Large intestine (tissue), 3 donors: Measurements from ENCODE around the gene HMG20A. TPM values are rescaled to one million over a fixed set of nuclear protein-coding genes. Genes with fewer than 3 reads are reported as not detected.

Source experiments
- DNase-seq, 2 donors: peaks; one replicate each; pipeline versions ENCODE4 v3.0.0 to v3.0.0-alpha.2; 2013
- H3K27ac ChIP-seq: one replicate; pipeline ENCODE4 v1.5.1; 2013; ENCODE audit warnings: low read length
- H3K27me3 ChIP-seq: 2 replicates; pipeline ENCODE4 v1.6.1; 2013; ENCODE audit warnings: low read length; ENCODE audit not compliant: control insufficient read depth, insufficient read depth
- H3K36me3 ChIP-seq: 2 replicates; pipeline ENCODE4 v1.6.1; 2013; ENCODE audit warnings: low read length; ENCODE audit not compliant: control insufficient read depth, insufficient read depth
- H3K4me1 ChIP-seq: one replicate; pipeline ENCODE4 v1.6.1; 2013; ENCODE audit warnings: low read length; ENCODE audit not compliant: control insufficient read depth, insufficient read depth
- H3K4me3 ChIP-seq: one replicate; pipeline ENCODE4 v1.5.1; 2013; ENCODE audit warnings: low read length
- H3K9me3 ChIP-seq: one replicate; pipeline ENCODE4 v1.6.1; 2013; ENCODE audit warnings: mild to moderate bottlenecking, low read depth, low read length, moderate library complexity; ENCODE audit not compliant: control insufficient read depth
- WGBS: methylation state at CpG from one replicate; pipeline ENCODE4 v1.1.5; 2013; ENCODE audit warnings: low lambda C conversion rate; ENCODE audit not compliant: insufficient coverage; 5-methylcytosine and 5-hydroxymethylcytosine counted together
- polyA plus RNA-seq: library from polyadenylated mRNA; unstranded; fragments of 120-200 nt; gene quantifications from one replicate; pipeline ENCODE4 v1.2.1, GENCODE V29; 2013

Gene HMG20A
- polyA plus RNA-seq, 1 donor: 38.8 TPM

DNA sequence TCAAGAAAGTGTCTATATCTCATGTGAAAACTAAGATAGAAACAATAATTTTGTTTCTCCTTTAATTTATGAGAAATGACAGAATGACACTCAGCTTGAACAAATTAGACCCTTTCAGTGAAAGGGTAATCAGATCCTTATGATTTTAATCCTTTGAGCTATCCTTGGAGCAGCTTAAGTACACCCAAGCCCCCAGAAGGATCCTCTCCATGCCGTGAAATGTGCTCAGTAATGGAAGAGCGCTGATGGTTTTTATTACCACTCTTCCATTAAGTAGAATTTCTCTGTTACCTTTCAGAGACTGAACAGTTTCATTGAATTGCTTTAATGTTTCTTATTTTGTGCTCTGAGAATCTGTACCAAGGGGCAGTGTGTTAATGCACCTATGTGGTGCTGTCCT is 54.3 kb downstream of the HMG20A start:
- Histone ChIP-seq H3K4me3 (no peak overlapping the region), H3K9me3 (no peaks in the 10 kb centered on the region), H3K4me1 (no peaks in the 10 kb centered on the region), H3K27ac (no peak overlapping the region), H3K27me3 (no peaks in the 10 kb centered on the region), H3K36me3 (peaks cover 55% of the 10 kb centered on the region)
- no peak for DNase-seq
- 92% methylated on average over 2 of the region's 2 CpGs for WGBS

DNA sequence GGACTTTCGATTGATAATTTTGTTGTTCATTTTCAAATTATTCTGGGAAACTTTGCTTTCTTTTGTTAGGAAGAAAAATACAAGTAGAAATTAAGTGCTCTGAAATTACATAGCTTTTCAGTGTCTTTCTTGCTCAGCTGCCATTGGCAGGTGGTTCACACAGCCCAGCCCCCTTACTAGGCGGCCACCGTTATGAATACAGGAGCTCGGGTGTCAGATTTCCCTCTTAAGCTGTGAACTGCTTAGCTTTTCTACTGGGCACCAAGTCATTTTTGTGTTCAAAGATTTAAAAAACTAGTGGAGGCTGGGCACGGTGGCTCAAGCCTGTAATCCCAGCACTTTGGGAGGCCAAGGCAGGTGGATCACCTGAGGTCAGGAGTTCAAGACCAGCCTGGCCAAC is 55.2 kb downstream of the HMG20A start:
- H3K36me3 ChIP-seq: peaks cover 59% of the 10 kb centered on the region
- DNase-seq: no peak
- no peak overlapping the region for H3K4me3 ChIP-seq
- H3K27me3 ChIP-seq: no peaks in the 10 kb centered on the region
- no peaks in the 10 kb centered on the region for H3K9me3 ChIP-seq
- 88% methylated on average over 1 of the region's 5 CpGs for WGBS
- H3K27ac ChIP-seq: no peak overlapping the region
- no peaks in the 10 kb centered on the region for H3K4me1 ChIP-seq

- peaks cover 52% of the 10 kb centered on the region for H3K36me3 ChIP-seq
- H3K4me3 ChIP-seq: no peak overlapping the region
- H3K27me3 ChIP-seq: no peaks in the 10 kb centered on the region
- H3K27ac ChIP-seq: no peak overlapping the region
- no peaks in the 10 kb centered on the region for H3K4me1 ChIP-seq
- no peaks in the 10 kb centered on the region for H3K9me3 ChIP-seq
- WGBS: no CpG with 5 or more reads among the region's 1 CpG
- no peak for DNase-seq
Observed at GRCh38 chr15:77476995-77477394, 56.3 kb downstream of the HMG20A start.

- no CpG with 5 or more reads among the region's 8 CpGs for WGBS
- no peaks in the 10 kb centered on the region for H3K27me3 ChIP-seq
- H3K4me3 ChIP-seq: no peak overlapping the region
- H3K4me1 ChIP-seq: no peaks in the 10 kb centered on the region
- H3K36me3 ChIP-seq: peaks cover 52% of the 10 kb centered on the region
- no peak for DNase-seq
- H3K9me3 ChIP-seq: no peaks in the 10 kb centered on the region
- no peak overlapping the region for H3K27ac ChIP-seq
Observed at GRCh38 chr15:77478051-77478450, 57.4 kb downstream of the HMG20A start.

- no peaks in the 10 kb centered on the region for H3K27me3 ChIP-seq
- H3K4me1 ChIP-seq: no peaks in the 10 kb centered on the region
- no peak overlapping the region for H3K27ac ChIP-seq
- no peak for DNase-seq
- no CpG with 5 or more reads among the region's 3 CpGs for WGBS
- no peaks in the 10 kb centered on the region for H3K9me3 ChIP-seq
- peaks cover 57% of the 10 kb centered on the region for H3K36me3 ChIP-seq
- H3K4me3 ChIP-seq: no peak overlapping the region
Observed at GRCh38 chr15:77479015-77479414, 58.3 kb downstream of the HMG20A start.

DNA sequence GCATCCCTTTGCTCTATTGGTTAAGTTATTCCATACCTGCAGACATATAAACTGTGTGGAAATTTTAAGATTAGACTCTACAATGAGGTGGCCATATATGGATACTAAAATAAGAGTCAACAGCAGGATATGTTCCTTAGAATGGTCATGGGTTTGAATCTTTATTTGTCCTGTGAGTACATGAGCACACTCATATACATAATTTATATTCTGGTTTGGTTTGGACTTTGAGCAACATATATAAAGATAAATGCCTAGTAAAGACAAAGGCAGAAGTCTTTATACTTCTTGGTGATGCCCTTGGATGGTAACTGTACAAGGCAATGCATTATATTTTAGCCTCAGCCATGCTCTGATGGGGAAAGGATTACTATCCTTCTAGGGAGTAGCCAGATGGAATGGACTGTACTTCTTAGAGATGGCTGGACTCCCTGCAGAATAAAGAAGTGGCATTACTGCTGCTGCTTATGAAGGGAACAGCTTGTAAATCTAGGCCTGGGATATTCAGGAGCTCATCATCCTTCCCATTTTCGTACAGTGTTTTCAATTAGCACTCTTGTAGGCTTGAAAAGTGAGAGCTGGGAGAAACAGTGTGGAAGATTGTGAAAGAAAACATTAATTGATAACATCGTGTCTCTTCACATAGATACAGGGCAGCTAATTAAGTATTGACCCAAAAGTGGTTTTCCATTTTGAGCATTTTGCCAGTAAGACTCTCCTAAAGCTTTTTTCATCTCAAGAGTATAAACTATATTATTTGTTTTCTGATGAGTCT is 60.4 kb downstream of the HMG20A start:
- Histone ChIP-seq H3K27ac (no peak overlapping the region), H3K27me3 (no peaks in the 10 kb centered on the region), H3K9me3 (no peaks in the 10 kb centered on the region), H3K4me3 (no peak overlapping the region), H3K36me3 (peaks cover 57% of the 10 kb centered on the region), H3K4me1 (no peaks in the 10 kb centered on the region)
- 100% methylated on average over 1 of the region's 2 CpGs for WGBS
- DNase-seq: no peak

DNA sequence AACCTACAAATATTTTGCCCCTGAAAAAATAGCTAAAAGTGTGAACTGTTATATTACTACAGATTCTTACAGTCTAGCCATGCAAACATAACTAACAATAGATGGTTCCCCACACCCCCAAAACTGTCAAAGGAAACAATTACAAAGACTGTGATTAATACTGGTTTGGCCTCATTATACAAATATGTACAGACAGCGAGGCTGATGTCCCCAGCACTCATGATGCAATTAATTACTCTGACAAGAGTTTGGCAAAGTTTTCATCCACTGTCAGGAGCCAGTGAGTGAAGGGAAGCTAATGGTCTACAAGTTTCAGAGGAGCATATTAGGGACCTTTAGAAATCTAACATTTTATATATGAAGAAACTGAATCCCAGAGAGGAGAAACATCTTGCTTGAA is 61.0 kb downstream of the HMG20A start:
- Histone ChIP-seq H3K9me3 (no peaks in the 10 kb centered on the region), H3K36me3 (peaks cover 58% of the 10 kb centered on the region), H3K4me1 (no peaks in the 10 kb centered on the region), H3K27ac (no peak overlapping the region), H3K4me3 (no peak overlapping the region), H3K27me3 (no peaks in the 10 kb centered on the region)
- DNase-seq: no peak
- WGBS: no CpG with 5 or more reads among the region's 1 CpG

DNA sequence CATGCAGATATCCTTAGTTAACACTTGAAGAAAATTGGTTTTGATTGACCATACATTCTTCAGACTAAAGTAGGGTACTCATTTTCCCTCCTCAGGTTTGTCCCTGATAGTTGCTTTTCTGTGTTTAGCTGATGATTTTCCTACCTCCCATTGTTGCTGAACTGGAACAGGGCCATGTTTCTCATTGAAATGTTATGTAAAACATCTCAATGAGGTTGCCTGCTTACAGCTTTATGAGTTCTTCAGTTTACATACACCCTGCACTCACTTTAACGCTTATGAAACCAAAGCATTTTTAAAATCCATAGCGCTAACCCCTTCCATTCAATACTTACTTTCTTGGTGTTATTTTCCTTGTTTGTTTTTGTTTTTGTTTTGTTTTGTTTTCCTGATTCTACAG is 61.9 kb downstream of the HMG20A start:
- Histone ChIP-seq H3K27me3 (no peaks in the 10 kb centered on the region), H3K27ac (no peak overlapping the region), H3K4me1 (no peaks in the 10 kb centered on the region), H3K9me3 (no peaks in the 10 kb centered on the region), H3K4me3 (no peak overlapping the region), H3K36me3 (peaks cover 55% of the 10 kb centered on the region)
- WGBS: 88% methylated on average over 2 of the region's 2 CpGs
- DNase-seq: no peak

GRCh38 chr15:77483425-77484140 is 62.9 kb downstream of the HMG20A start:
- Histone ChIP-seq H3K27me3 (no peaks in the 10 kb centered on the region), H3K9me3 (no peaks in the 10 kb centered on the region), H3K4me3 (no peak overlapping the region), H3K27ac (no peak overlapping the region), H3K4me1 (no peaks in the 10 kb centered on the region), H3K36me3 (peaks cover 46% of the 10 kb centered on the region)
- DNase-seq: no peak
- no CpG with 5 or more reads among the region's 1 CpG for WGBS

- Histone ChIP-seq H3K36me3 (peaks cover 37% of the 10 kb centered on the region), H3K27me3 (no peaks in the 10 kb centered on the region), H3K27ac (no peak overlapping the region), H3K4me1 (no peaks in the 10 kb centered on the region), H3K9me3 (no peaks in the 10 kb centered on the region), H3K4me3 (no peak overlapping the region)
- DNase-seq: no peak
Observed at GRCh38 chr15:77484994-77485393, 64.3 kb downstream of the HMG20A start.
